ENCODE data around the gene CCDC93. TPM values are rescaled to one million over a fixed set of nuclear protein-coding genes. Genes with fewer than 3 reads are reported as not detected.

Gene CCDC93
- total RNA-seq, 3 donors from 2014 or later: 25.6 to 33.1 (median 32.9) TPM

- no peaks in the 10 kb centered on the region for H3K9me3 ChIP-seq
- no peaks in the 10 kb centered on the region for H3K4me1 ChIP-seq
- no peak for DNase-seq (ENCODE audit: low spot score in 2 of 2)
- no peaks in the 10 kb centered on the region for H3K27me3 ChIP-seq
- no peaks in the 10 kb centered on the region for H3K36me3 ChIP-seq
- H3K4me3 ChIP-seq: no peak overlapping the region
- H3K27ac ChIP-seq: peak overlapping the region in 1 of 2 donors; percentile 23
- TF ChIP-seq CTCF (IDR thresholded peaks at IDR 0.05) (no peak), POLR2AphosphoS5 (IDR thresholded peaks at IDR 0.05) (no peak), POLR2A (IDR thresholded peaks at IDR 0.05) (no peak)
- intact Hi-C loops (cut with DNase I; ENCODE audit: low total_unique reads): no loop called here
These were observed 46.1 kb upstream of the CCDC93 start for GRCh38 chr2:118059919-118060478.

GRCh38 chr2:118058951-118059350 lies 45.1 kb upstream of the CCDC93 start:
- DNase-seq (ENCODE audit: low spot score in 2 of 2): no peak
- H3K9me3 ChIP-seq: no peaks in the 10 kb centered on the region
- no peaks in the 10 kb centered on the region for H3K36me3 ChIP-seq
- intact Hi-C loops (cut with DNase I; ENCODE audit: low total_unique reads): no loop called here
- H3K4me3 ChIP-seq: no peak overlapping the region
- no peak overlapping the region for H3K27ac ChIP-seq
- TF ChIP-seq POLR2A (IDR thresholded peaks at IDR 0.05): no peak
- TF ChIP-seq POLR2AphosphoS5 (IDR thresholded peaks at IDR 0.05): no peak
- no peak for TF ChIP-seq CTCF (IDR thresholded peaks at IDR 0.05)
- no peaks in the 10 kb centered on the region for H3K4me1 ChIP-seq
- H3K27me3 ChIP-seq: no peaks in the 10 kb centered on the region

- TF ChIP-seq CTCF (IDR thresholded peaks at IDR 0.05): no peak
- TF ChIP-seq POLR2A (IDR thresholded peaks at IDR 0.05): no peak
- no peak for TF ChIP-seq POLR2AphosphoS5 (IDR thresholded peaks at IDR 0.05)
- Histone ChIP-seq H3K9me3 (no peaks in the 10 kb centered on the region), H3K4me3 (no peak overlapping the region), H3K27ac (no peak overlapping the region), H3K36me3 (no peaks in the 10 kb centered on the region), H3K4me1 (no peaks in the 10 kb centered on the region), H3K27me3 (no peaks in the 10 kb centered on the region)
- intact Hi-C loops (cut with DNase I; ENCODE audit: low total_unique reads): no loop called here
- no peak for DNase-seq (ENCODE audit: low spot score in 2 of 2)
These were observed 42.9 kb upstream of the CCDC93 start for GRCh38 chr2:118056801-118057200.

GRCh38 chr2:118056165-118056534 lies 42.3 kb upstream of the CCDC93 start:
- Histone ChIP-seq H3K4me1 (no peaks in the 10 kb centered on the region), H3K36me3 (no peaks in the 10 kb centered on the region), H3K4me3 (no peak overlapping the region), H3K9me3 (no peaks in the 10 kb centered on the region), H3K27ac (no peak overlapping the region), H3K27me3 (peaks cover 0 to 3% of the 10 kb centered on the region in 2 donors)
- DNase-seq (ENCODE audit: low spot score in 2 of 2): no peak
- TF ChIP-seq POLR2AphosphoS5 (IDR thresholded peaks at IDR 0.05) (no peak), CTCF (IDR thresholded peaks at IDR 0.05) (no peak), POLR2A (IDR thresholded peaks at IDR 0.05) (no peak)
- intact Hi-C loops (cut with DNase I; ENCODE audit: low total_unique reads): no loop called here

GRCh38 chr2:118055512-118056164 lies 41.8 kb upstream of the CCDC93 start:
- peaks cover 0 to 3% of the 10 kb centered on the region in 2 donors for H3K27me3 ChIP-seq
- H3K36me3 ChIP-seq: no peaks in the 10 kb centered on the region
- H3K27ac ChIP-seq: no peak overlapping the region
- DNase-seq (ENCODE audit: low spot score in 2 of 2): no peak
- intact Hi-C loops (cut with DNase I; ENCODE audit: low total_unique reads): no loop called here
- TF ChIP-seq CTCF (IDR thresholded peaks at IDR 0.05) (no peak), POLR2A (IDR thresholded peaks at IDR 0.05) (no peak), POLR2AphosphoS5 (IDR thresholded peaks at IDR 0.05) (no peak)
- no peaks in the 10 kb centered on the region for H3K9me3 ChIP-seq
- H3K4me1 ChIP-seq: no peaks in the 10 kb centered on the region
- H3K4me3 ChIP-seq: no peak overlapping the region

All from breast epithelium (tissue), 4 donors.